HEK293 (cell line): ENCODE measurements around the gene LEO1.

Experiments used
- CTCF ChIA-PET: fragments of 350-600 bp; formaldehyde crosslinking; extraction: SDS; loops from one replicate; lab custom pipeline; 2021; ENCODE audit warnings: antibody characterized with exemption; lab: Yijun Ruan, JAX
- POLR2A ChIA-PET: fragments of 300-600 bp; formaldehyde crosslinking; extraction: SDS; loops from one replicate; lab custom pipeline; 2020; ENCODE audit warnings: antibody characterized with exemption, inconsistent platforms; lab: Yijun Ruan, JAX
- H3K27ac ChIP-seq: fragments of 200-500 bp; sonication (Bioruptor generic); 2 replicates; pipeline ENCODE4 v1.5.1; 2014; ENCODE audit warnings: low read depth, low read length, control low read depth, inconsistent platforms; ENCODE audit errors: extremely low read depth
- H3K36me3 ChIP-seq, 2 experiments: fragments of 200-500 bp in 1 of 2; sonication (Bioruptor generic) in 1 of 2; 1 replicate in 1 of 2; 2 replicates in 1 of 2; pipeline ENCODE4 v1.5.1; 2014 to 2017; ENCODE audit warnings: inconsistent platforms in 2 of 2, low read length in 2 of 2; ENCODE audit not compliant: control insufficient read depth in 2 of 2, insufficient read depth in 1 of 2
- H3K4me1 ChIP-seq: fragments of 200-500 bp; sonication (Bioruptor generic); 2 replicates; pipeline ENCODE4 v1.5.1; 2014; ENCODE audit warnings: mild to moderate bottlenecking, low read length, inconsistent platforms; ENCODE audit not compliant: control insufficient read depth, insufficient read depth
- H3K4me3 ChIP-seq: 2 replicates; pipeline ENCODE4 v1.5.1; 2011; ENCODE audit warnings: low read depth, mild to moderate bottlenecking, control low read depth, low read length, moderate library complexity
- H3K9me3 ChIP-seq: fragments of 200-500 bp; sonication (Bioruptor generic); 2 replicates; pipeline ENCODE4 v1.5.1; 2014; ENCODE audit warnings: low read depth, low read length, inconsistent platforms; ENCODE audit not compliant: control insufficient read depth, insufficient read depth
- AEBP2 ChIP-seq: fragments of 450-650 bp; formaldehyde crosslinking; IDR thresholded peaks from 2 replicates; pipeline ENCODE4 v1.5.1; 2016; ENCODE audit warnings: missing biosample characterization, missing genetic modification characterization, borderline replicate concordance
- GLI4 ChIP-seq: fragments of 450-650 bp; formaldehyde crosslinking; IDR thresholded peaks from 2 replicates; pipeline ENCODE4 v1.5.1; 2016; ENCODE audit warnings: missing biosample characterization, missing genetic modification characterization
- KLF1 ChIP-seq: fragments of 450-650 bp; formaldehyde crosslinking; IDR thresholded peaks from 2 replicates; pipeline ENCODE4 v1.5.1; 2016; ENCODE audit warnings: missing biosample characterization, missing genetic modification characterization
- KLF9 ChIP-seq: fragments of 450-650 bp; formaldehyde crosslinking; IDR thresholded peaks from 2 replicates; pipeline ENCODE4 v1.5.1; 2016; ENCODE audit warnings: missing biosample characterization, missing genetic modification characterization, low read depth
- ZFHX2 ChIP-seq: fragments of 450-650 bp; formaldehyde crosslinking; conservative IDR thresholded peaks from 2 replicates; pipeline ENCODE4 v1.5.1; 2016; ENCODE audit warnings: missing biosample characterization, missing genetic modification characterization
- ZNF146 ChIP-seq: fragments of 450-650 bp; formaldehyde crosslinking; IDR thresholded peaks from 2 replicates; pipeline ENCODE4 v1.5.1; 2016; ENCODE audit warnings: missing biosample characterization, missing genetic modification characterization
- ZNF148 ChIP-seq: fragments of 450-650 bp; formaldehyde crosslinking; IDR thresholded peaks from 2 replicates; pipeline ENCODE4 v1.5.0; 2017; ENCODE audit warnings: missing biosample characterization, missing genetic modification characterization, borderline replicate concordance
- ZNF174 ChIP-seq: fragments of 450-650 bp; formaldehyde crosslinking; IDR thresholded peaks from 2 replicates; pipeline ENCODE4 v1.5.0; 2017; ENCODE audit warnings: missing biosample characterization, mild to moderate bottlenecking, missing genetic modification characterization
- ZNF449 ChIP-seq: fragments of 450-650 bp; formaldehyde crosslinking; IDR thresholded peaks from 2 replicates; pipeline ENCODE4 v1.5.1; 2017; ENCODE audit warnings: missing biosample characterization, mild to moderate bottlenecking, missing genetic modification characterization, moderate library complexity
- ZNF548 ChIP-seq: fragments of 450-650 bp; formaldehyde crosslinking; IDR thresholded peaks from 2 replicates; pipeline ENCODE4 v1.5.1; 2016; ENCODE audit warnings: missing biosample characterization, missing genetic modification characterization
- ZNF654 ChIP-seq: fragments of 450-650 bp; formaldehyde crosslinking; IDR thresholded peaks from 2 replicates; pipeline ENCODE4 v1.5.1; 2016; ENCODE audit warnings: low read depth, missing biosample characterization, missing genetic modification characterization
- ZNF658 ChIP-seq: fragments of 450-650 bp; formaldehyde crosslinking; IDR thresholded peaks from 2 replicates; pipeline ENCODE4; 2016; ENCODE audit warnings: missing biosample characterization, missing genetic modification characterization
- ZNF792 ChIP-seq: fragments of 450-650 bp; formaldehyde crosslinking; IDR thresholded peaks from 2 replicates; pipeline ENCODE4 v1.5.1; 2016; ENCODE audit warnings: missing biosample characterization, missing genetic modification characterization
- TF ChIP-seq, protein P1 (sequence below): fragments of 450-650 bp; formaldehyde crosslinking; IDR thresholded peaks from 2 replicates; pipeline ENCODE4 v1.5.1; 2016; ENCODE audit warnings: missing biosample characterization, missing genetic modification characterization
- TF ChIP-seq, protein P2 (sequence below): fragments of 450-650 bp; formaldehyde crosslinking; IDR thresholded peaks from 2 replicates; pipeline ENCODE4 v1.5.1; 2016; ENCODE audit warnings: missing biosample characterization, missing genetic modification characterization

The LEO1 gene

DNA sequence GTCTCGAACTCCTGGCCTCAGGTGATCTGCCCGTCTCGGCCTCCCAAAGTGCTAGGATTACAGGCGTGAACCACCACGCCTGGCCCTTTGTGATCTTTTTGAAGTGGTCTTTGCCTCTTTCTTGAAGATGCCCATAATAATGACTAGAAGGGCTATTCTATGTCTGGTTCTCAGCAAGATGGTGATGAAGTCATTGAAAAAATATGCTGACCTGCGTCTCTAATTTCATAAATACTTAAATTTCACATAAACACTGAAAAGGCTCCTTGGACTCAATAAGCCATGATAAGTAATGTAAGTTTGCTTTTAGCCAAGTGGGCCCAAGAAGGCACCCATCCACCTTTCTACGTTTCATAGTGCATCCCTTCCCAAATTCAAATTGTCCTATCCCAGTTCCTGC, 46.7 kb upstream of the LEO1 start:
- Histone ChIP-seq H3K4me3 (no peak overlapping the region), H3K27ac (no peak overlapping the region), H3K9me3 (no peaks in the 10 kb centered on the region), H3K4me1 (peaks cover 5% of the 10 kb centered on the region), H3K36me3 (no peaks in the 10 kb centered on the region)
- TF ChIP-seq KLF1 (tag by site-specific recombination) (no peak), AEBP2 (tag by site-specific recombination) (no peak), ZNF548 (no peak), ZNF146 (no peak), ZNF792 (tag by site-specific recombination) (no peak), ZNF148 (tag by site-specific recombination) (no peak), ZNF658 (tag by site-specific recombination) (no peak), ZNF449 (tag by site-specific recombination) (no peak), ZNF654 (tag by site-specific recombination) (no peak)
- TF ChIP-seq, protein P1, sequence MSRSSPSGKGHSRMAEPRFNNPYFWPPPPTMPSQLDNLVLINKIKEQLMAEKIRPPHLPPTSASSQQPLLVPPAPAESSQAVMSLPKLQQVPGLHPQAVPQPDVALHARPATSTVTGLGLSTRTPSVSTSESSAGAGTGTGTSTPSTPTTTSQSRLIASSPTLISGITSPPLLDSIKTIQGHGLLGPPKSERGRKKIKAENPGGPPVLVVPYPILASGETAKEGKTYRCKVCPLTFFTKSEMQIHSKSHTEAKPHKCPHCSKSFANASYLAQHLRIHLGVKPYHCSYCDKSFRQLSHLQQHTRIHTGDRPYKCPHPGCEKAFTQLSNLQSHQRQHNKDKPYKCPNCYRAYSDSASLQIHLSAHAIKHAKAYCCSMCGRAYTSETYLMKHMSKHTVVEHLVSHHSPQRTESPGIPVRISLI (tag by site-specific recombination): no peak
- ChIA-PET CTCF (interaction anchor here (0.7 kb wide), 1 partner anchor 1142 kb away, joined by 3 read pairs; no protein-coding TSS in a partner anchor), POLR2A (interaction anchor here (0.6 kb wide), 1 partner anchor 644 kb away, joined by 6 read pairs; no protein-coding TSS in a partner anchor)

- no peaks in the 10 kb centered on the region for H3K9me3 ChIP-seq
- no peak overlapping the region for H3K27ac ChIP-seq
- TF ChIP-seq GLI4 (no peak), ZNF174 (tag by site-specific recombination) (no peak), KLF9 (no peak), ZFHX2 (tag by site-specific recombination) (no peak)
- TF ChIP-seq, protein P2, sequence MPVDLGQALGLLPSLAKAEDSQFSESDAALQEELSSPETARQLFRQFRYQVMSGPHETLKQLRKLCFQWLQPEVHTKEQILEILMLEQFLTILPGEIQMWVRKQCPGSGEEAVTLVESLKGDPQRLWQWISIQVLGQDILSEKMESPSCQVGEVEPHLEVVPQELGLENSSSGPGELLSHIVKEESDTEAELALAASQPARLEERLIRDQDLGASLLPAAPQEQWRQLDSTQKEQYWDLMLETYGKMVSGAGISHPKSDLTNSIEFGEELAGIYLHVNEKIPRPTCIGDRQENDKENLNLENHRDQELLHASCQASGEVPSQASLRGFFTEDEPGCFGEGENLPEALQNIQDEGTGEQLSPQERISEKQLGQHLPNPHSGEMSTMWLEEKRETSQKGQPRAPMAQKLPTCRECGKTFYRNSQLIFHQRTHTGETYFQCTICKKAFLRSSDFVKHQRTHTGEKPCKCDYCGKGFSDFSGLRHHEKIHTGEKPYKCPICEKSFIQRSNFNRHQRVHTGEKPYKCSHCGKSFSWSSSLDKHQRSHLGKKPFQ (tag by site-specific recombination): no peak
- no peaks in the 10 kb centered on the region for H3K36me3 ChIP-seq
- H3K4me1 ChIP-seq: peaks cover 6% of the 10 kb centered on the region; the same call in 1 of the 2 replicates
- ChIA-PET CTCF (interaction anchor here (0.7 kb wide), 1 partner anchor 240 kb away, joined by 5 read pairs; no protein-coding TSS in a partner anchor), POLR2A (no interaction called here)
- H3K4me3 ChIP-seq: no peak overlapping the region
Measured at GRCh38 chr15:52016316-52016715, 44.7 kb upstream of the LEO1 start.
